ENCODE results near the gene TTC14.
"Not testable (repeated sequence)": the region's sequence is repeated elsewhere in the genome, so short reads cannot be mapped to it uniquely, and the experiment has no call there.

The TTC14 gene, protein sequence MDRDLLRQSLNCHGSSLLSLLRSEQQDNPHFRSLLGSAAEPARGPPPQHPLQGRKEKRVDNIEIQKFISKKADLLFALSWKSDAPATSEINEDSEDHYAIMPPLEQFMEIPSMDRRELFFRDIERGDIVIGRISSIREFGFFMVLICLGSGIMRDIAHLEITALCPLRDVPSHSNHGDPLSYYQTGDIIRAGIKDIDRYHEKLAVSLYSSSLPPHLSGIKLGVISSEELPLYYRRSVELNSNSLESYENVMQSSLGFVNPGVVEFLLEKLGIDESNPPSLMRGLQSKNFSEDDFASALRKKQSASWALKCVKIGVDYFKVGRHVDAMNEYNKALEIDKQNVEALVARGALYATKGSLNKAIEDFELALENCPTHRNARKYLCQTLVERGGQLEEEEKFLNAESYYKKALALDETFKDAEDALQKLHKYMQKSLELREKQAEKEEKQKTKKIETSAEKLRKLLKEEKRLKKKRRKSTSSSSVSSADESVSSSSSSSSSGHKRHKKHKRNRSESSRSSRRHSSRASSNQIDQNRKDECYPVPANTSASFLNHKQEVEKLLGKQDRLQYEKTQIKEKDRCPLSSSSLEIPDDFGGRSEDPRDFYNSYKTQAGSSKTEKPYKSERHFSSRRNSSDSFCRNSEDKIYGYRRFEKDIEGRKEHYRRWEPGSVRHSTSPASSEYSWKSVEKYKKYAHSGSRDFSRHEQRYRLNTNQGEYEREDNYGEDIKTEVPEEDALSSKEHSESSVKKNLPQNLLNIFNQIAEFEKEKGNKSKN

DNA sequence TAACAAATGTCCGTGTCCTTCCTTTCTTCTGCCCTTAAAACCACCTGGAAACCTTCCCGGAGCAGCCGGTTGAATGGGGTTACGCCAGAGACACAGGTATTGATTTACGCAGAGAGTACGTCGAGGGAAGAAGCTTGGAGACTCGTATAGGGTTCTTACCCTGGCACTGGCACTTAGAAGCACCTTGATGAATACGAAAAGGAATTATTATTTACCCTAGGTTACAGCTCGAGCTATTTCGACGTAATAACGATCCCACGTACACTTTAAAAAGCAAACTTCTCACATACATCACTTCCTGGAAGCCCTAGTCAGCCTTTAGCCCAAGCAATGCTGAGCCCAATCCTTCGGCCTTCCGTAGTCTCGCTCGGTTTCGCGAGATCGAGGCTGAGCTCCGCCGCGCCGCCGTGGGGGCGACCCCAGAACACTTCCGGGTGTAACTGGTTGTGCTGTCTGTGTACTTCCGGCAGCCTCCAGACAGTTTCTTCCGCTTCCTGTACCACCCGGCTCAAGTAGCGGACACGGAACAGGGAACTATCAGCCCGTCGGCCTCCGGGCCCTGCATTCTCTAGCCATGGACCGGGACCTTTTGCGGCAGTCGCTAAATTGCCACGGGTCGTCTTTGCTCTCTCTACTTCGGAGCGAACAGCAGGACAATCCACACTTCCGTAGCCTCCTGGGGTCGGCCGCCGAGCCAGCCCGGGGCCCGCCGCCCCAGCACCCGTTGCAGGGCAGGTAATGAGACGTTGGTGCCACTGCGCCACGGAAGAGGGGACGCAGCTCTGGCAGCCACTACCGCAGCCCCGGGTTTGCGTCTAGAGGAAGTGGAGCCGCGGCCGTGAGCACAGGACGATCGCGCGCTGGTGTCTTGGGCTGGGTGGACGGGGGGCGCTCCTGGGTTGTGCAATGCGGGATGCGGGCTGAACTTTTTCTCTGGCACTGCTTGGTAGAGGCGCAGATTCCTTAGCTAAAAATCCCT lies at the start of gene TTC14:
Gene TTC14, plus strand, starts transcription at position 476 of the 979 bp plus-strand sequence. Its CDS starts 99 bp downstream, at position 575.
- DNase-seq: peak; percentile 96

DNA sequence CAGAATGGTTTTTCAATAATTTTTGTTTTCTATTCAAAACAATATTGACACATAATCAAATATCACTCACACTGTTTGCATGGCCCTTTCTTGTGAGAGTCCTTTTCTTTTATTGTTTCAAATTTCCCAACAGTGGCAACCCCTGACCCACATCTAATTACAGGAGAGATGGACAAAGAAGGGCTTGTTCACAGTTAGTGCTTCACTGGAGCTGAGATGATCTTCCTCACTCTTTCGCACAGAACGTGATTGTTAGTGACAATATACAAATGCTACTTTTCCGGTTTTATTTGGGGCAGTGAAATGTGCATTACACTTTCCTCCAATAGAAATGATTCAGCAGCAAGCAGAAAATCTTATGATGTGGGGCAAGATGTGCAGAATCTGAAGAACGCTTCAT lies 38.6 kb upstream of the TTC14 start:
- no peak for DNase-seq

DNA sequence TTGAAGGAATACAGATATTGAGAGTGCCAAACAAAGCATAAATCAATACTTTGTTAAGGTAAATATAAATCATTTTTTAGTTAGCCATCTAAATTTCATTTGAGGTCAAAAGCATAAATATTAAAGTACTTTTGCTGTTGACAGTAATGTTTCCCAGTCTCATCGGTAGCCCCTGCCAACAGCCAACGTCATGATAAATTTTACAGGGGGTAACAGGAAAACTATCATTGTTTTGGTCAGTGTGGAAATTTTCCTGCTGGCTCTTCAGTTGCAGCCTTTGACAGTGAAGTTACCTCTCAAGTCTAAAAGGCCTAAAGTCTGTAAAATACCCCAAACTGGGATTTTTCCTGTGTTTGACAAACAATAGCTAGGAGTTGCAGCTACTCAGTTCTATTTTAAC lies 37.3 kb upstream of the TTC14 start:
- DNase-seq: no peak

DNA sequence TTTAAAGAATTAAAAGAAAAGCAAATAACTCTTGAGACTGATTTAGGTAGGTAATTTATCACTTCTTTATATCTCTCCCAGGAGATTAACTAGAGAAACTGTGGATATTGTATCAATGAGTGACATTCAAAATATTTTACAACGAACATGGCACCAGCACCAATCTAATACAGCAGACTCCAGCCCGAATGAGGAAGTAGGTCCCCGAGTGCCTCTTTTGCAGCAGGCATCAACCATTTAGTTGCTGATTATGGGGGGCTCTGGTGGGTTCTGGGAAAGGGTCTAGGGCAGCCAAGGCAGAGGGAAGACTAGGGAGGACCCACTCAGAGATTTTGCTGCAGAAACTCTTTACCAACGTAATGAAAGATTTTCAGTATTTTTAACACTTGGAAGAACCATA lies 31.7 kb upstream of the TTC14 start:
- DNase-seq: no peak

DNA sequence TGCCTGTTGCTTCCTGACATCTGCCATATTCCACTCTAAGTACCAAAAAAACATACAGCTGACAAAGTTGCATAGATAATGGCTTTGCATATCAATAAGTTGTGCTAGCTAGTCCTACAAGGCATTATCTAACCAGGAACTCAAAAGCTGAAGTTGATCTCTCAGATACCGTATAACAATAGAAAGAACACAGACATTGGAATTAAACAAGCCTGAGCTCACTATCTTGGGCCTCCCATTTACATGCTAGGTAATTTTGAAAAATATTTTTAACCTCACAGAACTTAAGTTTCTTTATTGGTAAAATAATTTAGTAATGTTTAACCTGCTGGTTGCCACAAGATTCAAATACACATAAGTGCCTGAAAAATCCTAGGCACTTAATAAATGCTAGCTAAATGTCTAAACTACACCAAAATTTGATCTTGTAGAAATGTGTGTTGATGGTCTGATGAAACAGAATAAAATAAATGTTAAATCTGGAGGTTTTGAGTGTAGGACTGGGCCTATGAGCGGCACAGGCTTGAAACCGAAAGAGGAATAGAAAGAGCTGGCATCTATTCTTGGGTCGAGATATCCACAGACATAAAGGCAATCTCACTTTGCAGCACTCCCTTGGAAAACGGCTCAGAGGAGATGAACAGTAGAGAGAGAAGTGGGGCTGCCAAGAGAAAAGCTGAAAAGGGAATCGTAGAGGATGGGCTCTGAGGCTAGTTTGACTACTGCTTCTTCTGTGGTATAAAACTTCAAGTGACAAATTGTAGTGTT lies 29.9 kb upstream of the TTC14 start:
- no peak for DNase-seq

DNA sequence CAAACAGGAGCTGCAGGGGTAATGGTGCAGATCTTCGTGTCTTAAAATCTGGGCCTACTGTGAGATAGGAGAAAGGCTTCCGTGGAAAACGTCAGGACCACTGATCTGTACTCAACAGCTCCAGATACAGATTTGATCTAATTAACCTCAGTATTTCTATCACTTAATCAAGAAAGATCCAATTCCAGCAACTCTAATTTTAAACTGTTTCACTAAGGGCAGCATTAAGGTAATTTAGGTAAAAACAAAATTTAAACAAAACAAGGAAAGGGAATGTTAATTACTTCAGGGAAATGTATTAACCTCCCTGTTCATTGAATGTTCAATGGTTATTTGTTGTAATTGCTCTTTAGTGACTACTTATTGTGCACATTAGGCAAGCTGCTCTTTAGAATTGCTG lies 26.4 kb upstream of the TTC14 start:
- no peak for DNase-seq

DNA sequence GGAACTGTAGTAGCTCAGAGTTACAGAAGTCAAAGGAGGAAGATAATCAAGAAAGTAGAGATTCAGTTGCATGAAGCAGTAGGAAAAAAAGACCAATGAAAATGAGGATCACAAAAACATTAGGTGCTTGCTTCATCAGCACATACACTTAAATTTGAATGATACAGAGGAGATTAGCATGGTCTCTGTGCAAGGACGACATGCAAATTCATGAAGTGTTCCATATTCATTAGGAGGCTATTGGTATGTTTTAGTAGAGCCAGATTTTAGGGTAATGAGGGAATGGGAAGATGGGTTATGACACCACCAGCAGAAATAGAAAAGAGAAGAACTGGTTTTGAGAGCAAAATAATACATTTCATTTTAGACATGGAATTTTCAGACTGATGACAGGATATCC lies 21.0 kb upstream of the TTC14 start:
- no peak for DNase-seq

DNA sequence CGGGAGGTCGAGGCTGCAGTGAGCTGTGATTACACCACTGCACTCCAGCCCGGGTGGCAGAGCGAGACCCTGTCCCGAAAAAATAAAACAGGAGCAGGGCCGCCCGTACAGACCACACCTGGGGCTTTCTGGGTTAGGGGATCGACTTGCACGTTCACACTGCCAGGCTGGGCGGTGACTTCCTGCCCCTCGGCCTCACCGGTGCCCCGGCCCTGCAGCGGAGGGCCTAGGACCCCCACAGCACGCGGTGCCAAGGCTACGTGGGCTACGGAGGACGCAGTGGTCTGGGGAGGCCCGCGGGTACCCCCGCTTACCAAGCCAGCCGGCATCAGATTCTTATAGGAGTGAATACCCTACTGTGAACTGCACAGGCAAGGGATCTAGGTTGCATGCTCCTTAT lies 11.6 kb upstream of the TTC14 start:
- DNase-seq: no peak

DNA sequence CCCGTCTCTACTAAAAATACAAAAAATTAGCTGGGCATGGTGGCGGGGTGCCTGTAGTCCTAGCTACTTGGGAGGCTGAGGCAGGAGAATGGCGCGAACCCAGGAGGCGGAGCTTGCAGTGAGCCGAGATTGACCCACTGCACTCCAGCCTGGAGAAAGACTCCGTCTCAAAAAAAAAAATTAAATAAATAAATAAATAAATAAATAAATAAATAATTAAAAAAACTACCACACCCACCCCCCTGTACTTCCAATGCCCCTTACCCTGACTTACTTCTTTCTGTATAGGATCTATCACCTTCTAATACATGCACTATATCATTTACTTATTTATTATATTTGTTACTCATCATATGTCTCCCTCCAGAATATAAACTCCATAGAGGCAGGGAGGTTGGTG lies 8.3 kb upstream of the TTC14 start:
- DNase-seq: not testable (repeated sequence)

DNA sequence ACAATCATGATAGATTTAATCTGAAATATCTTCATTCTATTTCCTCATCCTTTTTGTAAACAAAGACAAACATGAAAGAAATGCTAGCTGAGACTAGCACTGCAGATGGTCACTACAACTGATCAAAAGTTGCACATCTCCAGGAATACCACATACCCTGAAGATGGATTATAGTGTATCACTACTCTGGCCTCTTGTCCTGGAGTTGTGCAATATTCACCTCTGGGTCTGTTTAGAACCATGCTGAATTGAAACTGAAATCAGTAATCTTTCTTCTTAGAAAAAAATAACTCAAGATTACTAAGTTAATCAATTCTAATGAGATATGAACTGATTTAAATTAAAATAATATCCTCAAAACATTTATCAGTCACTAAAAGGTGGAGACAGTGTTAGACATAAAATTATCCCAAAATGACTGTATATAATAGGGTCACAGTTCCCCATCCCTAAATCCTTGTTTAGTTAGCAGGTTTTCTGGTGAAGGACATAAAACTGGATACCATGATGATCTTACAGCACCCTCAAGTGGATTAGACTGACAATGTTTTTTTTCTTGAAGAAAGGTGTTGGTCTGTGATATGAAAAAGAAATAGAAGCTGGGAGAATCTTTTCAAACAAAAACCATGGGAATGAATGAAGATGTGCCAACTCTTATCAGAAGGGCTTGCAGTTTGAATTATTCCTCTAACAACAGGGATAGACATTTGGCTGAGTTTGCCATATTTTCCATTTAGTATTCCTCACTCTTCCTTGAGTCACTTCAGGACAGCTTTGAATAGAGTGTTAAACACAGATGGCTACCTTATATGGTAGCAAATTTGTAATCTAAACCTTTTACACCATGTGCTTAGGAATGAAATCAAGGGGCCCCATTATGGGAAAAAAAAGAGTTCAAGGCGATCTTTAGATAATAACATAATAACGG lies 7.1 kb upstream of the TTC14 start:
- DNase-seq: peak; percentile 43

DNA sequence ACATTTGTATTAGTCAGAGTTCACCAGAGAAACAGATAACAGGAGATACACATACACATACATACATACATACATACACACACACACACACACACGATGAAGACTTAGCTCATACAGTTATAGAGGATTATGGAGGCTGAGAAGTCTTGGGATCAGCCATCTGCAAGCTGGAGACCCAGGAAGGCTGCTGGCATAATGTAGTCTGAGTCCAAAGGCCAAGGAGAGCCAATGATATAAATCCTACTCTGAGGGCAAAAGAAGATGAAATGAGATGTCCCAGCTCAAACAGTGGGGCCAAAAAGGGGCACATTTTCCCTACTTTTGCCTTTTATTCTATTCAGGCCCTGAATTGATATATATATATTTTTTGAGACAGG lies 6.4 kb upstream of the TTC14 start:
- no peak for DNase-seq

DNA sequence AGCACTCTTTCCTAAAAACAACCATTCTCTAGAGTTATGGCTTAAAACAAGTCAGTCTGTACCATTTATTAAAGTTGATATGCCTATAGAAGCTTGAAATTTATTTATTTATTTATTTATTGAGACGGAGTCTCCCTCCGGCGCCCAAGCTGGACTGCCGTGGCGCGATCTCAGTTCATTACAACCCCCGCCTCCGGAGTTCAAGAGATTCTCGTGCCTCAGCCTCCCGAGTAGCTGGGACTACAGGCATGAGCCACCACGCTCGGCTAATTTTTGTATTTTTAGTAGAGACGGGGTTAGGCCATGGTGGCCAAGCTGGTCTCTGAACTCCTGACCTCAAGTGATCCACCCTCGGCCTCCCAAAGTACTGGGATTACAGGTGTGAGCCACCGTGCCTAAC lies 1.5 kb upstream of the TTC14 start:
- DNase-seq: no peak

DNA sequence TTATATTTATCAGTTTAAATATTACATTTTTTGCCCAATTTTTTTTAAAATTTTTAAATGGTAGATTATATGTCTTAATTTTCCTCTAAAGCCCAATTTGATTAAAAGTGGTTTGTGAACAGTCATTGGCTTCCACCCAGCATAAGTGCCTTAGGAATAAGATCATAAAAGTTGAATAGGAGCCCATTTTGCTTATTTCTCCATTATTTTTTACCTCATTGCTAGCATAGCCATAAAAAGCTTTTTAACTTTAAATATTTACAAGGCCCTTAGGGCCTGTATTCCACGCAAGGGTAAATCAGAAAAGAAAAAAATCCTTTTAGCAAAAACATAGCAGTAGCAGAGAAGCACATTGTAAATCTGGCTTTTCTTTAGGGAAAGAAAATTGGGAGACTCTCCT lies 9.0 kb downstream of the TTC14 start:
- DNase-seq: no peak

DNA sequence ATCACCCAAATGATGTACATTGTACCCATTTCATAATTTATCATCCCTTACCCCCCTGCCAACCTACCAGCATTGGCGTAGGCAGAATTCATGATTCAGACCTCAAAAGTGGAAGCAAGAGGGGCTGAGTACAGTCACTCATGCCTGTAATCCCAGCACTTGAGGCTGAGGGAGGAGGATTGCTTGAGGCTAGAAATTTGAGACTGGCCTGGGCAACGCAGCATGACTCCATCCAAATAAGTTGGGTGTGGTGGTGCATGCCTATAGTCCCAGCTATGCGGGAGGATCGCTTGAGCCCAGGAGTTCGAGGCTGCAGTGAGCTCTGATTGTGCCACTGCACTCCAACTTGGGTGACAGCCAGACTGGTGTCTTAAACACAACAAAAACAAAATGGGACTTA lies 10.4 kb downstream of the TTC14 start:
- no peak for DNase-seq

DNA sequence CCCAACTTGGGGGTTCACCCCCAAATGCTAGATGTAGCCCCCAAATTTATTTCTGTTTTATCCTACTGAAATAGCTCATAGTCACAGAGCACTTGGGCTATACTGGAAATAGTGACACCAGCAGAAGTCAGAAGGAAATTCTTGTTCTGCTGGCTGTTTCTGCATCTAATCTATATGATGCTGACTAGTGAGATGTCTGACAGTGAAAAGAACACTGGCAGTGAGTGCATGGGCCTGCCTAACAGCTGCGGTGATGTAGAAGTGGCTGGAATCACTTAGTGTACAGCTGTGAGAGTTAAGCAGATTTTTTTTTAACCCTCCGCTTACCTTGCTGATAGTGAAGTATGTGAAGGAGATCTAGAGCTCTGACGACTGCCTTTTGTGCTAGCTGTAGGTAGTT lies 14.0 kb downstream of the TTC14 start:
- DNase-seq: no peak

DNA sequence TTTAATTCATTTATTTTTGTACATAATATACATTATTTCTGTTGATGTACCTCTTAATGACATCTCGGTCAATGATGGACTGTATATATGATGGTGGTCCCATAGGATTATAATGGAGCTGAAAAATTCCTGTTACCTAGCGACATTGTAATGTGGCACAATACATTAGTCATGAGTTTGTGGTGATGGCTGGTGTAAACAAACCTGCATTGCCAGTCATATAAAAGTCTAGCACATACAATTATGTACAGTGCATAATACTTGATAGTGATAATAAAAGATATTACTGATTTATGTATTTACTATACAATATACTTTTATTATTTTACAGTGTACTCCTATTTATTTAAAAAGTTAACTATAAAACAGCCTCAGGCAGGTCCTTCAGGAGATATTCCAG lies 15.1 kb downstream of the TTC14 start:
- no peak for DNase-seq

DNA sequence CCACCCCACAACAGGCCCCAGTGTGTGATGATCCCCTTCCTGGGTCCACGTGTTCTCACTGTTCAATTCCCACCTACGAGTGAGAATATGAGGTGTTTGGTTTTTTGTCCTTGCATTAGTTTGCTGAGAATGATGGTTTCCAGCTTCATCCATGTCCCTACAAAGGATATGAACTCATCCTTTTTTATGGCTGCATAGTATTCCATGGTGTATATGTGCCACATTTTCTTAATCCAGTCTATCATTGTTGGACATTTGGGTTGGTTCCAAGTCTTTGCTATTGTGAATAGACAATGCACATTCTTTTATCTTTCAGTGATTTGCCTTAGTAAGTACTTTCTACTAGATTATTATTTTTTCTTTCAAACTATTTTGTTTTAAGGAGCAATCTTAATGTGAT lies 16.6 kb downstream of the TTC14 start:
- DNase-seq: not testable (repeated sequence)

DNA sequence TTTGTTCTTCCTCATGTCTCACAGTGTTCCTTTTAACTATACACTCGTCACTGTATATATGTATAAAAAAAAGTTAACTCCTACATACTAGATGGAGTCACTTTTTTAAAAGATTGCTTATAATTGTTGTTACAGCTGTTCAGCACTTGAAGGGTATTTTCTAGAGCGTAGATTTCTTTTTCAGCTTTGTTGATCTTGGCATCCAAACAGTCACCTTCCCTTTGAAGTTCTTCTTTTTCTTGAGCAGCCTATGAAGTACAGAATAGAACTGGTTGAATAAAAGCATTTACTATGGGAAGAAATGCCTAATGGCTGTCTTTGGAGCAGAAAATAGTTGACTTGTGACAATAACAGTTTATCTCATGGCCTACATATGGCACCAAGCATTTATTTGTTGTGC lies 17.8 kb downstream of the TTC14 start:
- DNase-seq: no peak

DNA sequence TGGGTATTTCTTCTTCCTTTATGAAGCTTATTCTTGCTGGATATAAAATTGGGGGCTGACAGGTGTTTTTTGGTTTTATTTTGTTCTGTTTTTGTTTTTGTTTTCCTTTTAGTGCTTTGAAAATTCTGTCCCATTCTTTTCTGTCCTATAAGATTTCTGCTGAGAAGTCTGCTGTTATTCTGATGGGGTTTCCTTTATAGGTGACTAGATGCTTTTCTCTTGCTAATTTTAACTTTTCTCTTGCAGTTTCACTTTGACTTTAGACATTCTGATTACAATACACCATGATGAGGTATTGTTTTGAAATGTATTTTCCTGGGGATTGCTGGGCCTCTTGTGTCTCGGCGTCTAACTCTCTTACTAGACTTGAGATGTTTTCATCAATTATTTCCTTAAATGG lies 22.8 kb downstream of the TTC14 start:
- no peak for DNase-seq

DNA sequence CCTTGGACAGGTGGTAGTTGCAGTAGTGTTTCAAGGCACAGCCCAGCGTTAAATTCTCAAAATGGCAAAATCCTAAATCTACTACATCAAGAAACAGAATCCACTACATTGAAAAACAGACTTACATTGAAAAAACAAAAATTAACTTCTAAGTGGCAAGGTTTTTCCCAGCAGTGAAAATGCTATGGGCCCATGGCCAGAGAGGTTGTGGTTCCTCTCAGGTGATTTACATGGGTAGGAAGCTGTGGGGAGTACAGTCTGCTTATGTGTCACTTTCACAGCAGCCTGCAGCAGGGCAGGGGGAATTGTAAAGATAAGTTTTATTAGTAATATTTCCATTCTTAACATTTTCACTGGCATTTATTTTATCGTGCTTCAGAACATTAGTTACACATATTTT lies 24.9 kb downstream of the TTC14 start:
- DNase-seq: no peak

DNA sequence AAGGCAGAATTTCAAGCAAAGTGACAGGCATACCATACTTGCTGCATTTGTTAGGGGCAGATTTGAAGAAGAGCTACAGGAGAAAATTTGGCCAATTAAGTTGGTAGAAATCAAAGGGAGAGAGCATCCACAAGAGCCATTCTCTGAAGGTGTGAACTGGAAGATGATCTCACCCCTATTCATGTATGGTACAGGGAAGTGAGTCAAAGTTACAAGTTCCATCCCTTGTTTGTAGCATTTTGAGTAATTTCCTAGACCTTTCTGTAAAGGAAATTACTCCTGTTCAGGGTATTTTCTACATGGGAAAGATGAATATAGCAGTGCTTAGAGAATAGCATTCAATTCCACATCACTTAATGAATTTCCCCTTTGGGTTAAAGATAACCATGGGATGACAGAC lies 28.4 kb downstream of the TTC14 start:
- DNase-seq: no peak
